RWPE2 (cell line): ENCODE results near the gene RANBP9.
A peak's percentile ranks its signal among the peaks of the same experiment; 100 is the strongest.

Source experiments
- ATAC-seq: fragments of 200-7000 bp; cut with Tn5 transposase; 3 replicates; pipeline ENCODE4 v1.9.1; 2021; ENCODE audit warnings: low read depth
- DNase-seq: peaks from one replicate; pipeline ENCODE4 v3.0.0-alpha.2; 2020; ENCODE audit warnings: low spot score
- H3K27ac ChIP-seq: fragments of 450-650 bp; 2 replicates; pipeline ENCODE4 v1.5.1; 2017; ENCODE audit warnings: mild to moderate bottlenecking; ENCODE audit not compliant: poor library complexity, severe bottlenecking
- H3K27me3 ChIP-seq: fragments of 250-450 bp; sonication (Bioruptor Pico); 2 replicates; pipeline ENCODE4 v1.5.1; 2021; ENCODE audit warnings: mild to moderate bottlenecking, moderate library complexity; ENCODE audit not compliant: insufficient read depth, poor library complexity, severe bottlenecking
- H3K36me3 ChIP-seq: fragments of 250-450 bp; sonication (Bioruptor Pico); 2 replicates; pipeline ENCODE4 v1.5.1; 2020; ENCODE audit warnings: low read depth, mild to moderate bottlenecking, moderate library complexity
- H3K4me1 ChIP-seq: fragments of 250-450 bp; sonication (Bioruptor Pico); 2 replicates; pipeline ENCODE4 v1.5.1; 2021; ENCODE audit warnings: mild to moderate bottlenecking, moderate library complexity; ENCODE audit not compliant: insufficient read depth, poor library complexity, severe bottlenecking
- H3K4me3 ChIP-seq: fragments of 250-450 bp; sonication (Bioruptor Pico); 2 replicates; pipeline ENCODE4 v1.5.1; 2021; ENCODE audit warnings: mild to moderate bottlenecking, moderate library complexity; ENCODE audit not compliant: severe bottlenecking
- H3K9me3 ChIP-seq: fragments of 250-450 bp; sonication (Bioruptor Pico); 2 replicates; pipeline ENCODE4 v1.5.1; 2021; ENCODE audit warnings: mild to moderate bottlenecking, moderate library complexity; ENCODE audit not compliant: severe bottlenecking
- TF ChIP-seq, protein P1 (sequence below): fragments of 450-650 bp; IDR thresholded peaks from one replicate; pipeline ENCODE4 v1.5.1; 2017; ENCODE audit warnings: mild to moderate bottlenecking, moderate library complexity; ENCODE audit not compliant: poor library complexity, severe bottlenecking

RANBP9 gene

DNA sequence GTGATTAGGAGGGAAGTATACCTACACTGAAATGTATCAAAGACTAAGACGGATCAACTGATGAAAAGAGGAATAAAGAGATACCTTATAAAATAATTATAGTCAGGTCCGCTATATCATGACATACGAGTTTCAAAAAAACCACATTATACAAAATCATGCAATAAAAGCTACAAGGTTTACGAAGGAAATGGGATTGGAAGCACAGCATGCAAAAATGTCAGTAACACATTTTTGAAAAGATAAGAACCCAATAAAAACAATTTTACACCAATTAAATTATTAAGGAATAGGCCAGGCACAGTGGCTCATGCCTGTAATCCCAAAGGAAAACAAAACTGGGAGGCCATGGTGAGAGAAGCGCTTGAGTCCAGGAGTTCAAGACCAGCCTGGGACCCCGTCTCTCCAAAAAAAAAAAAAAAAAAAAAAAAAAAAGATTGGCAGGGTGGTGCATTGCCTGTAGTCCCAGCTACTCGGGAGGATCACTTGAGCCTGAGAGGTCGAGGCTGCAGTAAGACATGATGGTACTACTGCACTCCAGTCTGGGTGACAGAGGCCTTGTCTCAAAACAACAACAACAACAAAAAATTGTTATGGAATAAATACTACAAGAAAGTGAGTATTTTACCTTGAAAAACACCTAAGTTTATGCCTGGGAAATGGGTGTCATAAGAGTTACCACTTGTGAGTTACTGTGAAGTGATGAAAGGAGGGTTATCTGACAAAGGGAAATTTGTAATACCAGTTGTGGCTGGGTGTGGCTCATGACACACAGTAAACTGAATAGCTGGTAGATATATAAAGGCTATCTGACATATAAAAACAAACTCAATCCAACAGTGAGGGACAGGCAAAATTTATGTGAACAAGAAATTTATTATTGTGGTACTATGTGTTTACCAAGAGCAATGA, 45.2 kb downstream of the RANBP9 start:
- ATAC-seq, result peak; percentile 68
- TF ChIP-seq, protein P1, sequence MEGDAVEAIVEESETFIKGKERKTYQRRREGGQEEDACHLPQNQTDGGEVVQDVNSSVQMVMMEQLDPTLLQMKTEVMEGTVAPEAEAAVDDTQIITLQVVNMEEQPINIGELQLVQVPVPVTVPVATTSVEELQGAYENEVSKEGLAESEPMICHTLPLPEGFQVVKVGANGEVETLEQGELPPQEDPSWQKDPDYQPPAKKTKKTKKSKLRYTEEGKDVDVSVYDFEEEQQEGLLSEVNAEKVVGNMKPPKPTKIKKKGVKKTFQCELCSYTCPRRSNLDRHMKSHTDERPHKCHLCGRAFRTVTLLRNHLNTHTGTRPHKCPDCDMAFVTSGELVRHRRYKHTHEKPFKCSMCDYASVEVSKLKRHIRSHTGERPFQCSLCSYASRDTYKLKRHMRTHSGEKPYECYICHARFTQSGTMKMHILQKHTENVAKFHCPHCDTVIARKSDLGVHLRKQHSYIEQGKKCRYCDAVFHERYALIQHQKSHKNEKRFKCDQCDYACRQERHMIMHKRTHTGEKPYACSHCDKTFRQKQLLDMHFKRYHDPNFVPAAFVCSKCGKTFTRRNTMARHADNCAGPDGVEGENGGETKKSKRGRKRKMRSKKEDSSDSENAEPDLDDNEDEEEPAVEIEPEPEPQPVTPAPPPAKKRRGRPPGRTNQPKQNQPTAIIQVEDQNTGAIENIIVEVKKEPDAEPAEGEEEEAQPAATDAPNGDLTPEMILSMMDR, result no peak
- Histone ChIP-seq H3K27me3 (no peaks in the 10 kb centered on the region), H3K4me1 (peaks cover 24% of the 10 kb centered on the region), H3K27ac (no peak overlapping the region), H3K4me3 (no peak overlapping the region), H3K36me3 (no peaks in the 10 kb centered on the region), H3K9me3 (no peaks in the 10 kb centered on the region)
- DNase-seq, result no peak

DNA sequence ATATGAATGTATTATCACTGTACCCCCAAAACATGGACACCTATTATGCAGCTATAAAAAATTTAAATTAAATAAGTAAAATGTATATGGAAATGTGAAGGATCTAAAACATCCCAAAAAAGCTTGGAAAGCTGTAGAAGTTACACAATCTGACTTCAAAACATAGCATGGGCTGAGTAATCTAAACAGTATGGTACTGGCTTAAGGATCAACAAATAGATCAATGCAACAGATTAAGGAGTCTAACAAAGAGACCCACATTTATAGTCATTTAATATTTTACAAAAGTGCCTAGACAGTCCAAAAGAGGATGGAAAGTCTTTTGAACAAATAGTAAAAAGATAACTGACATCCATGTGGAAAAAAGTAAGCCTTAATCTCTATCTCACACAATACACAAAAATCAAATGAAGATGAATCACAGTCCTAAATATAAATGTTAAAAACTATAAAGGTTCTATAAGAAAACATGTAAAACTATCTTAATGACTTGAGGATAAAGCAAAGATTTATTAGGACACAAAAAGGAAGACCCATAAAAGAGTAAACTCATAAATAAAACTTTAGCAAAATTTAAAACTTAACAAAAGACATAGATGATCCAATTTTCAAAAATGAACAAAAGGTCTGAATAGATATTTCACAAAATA, 46.8 kb downstream of the RANBP9 start:
- ATAC-seq (0 out of 3 replicates have a peak, but pooled peaks have one; percentile 23), DNase-seq (no peak)
- Histone ChIP-seq H3K27me3 (no peaks in the 10 kb centered on the region), H3K9me3 (no peaks in the 10 kb centered on the region), H3K36me3 (no peaks in the 10 kb centered on the region), H3K4me3 (no peak overlapping the region), H3K4me1 (peaks cover 24% of the 10 kb centered on the region), H3K27ac (no peak overlapping the region)
- TF ChIP-seq, protein P1, result no peak

DNA sequence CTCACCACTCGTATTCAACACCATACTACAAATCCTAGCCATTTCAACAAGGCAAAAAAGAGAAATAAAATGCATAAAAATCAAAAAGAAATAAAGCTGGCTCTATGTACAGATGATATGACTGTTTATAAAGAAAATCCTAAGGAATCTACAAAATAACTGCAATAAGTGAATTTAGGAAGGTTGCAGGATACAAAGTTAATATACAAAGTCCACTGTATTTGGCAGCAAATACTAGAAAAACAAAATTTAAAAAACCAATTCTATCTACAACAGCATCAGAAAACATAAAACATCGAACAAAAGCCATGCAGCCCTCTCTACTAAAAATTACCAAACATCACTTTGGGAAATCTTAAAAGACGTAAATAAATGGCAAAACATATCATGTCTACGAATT, 47.6 kb downstream of the RANBP9 start:
- Histone ChIP-seq H3K4me3 (no peak overlapping the region), H3K36me3 (no peaks in the 10 kb centered on the region), H3K27ac (no peak overlapping the region), H3K4me1 (peaks cover 24% of the 10 kb centered on the region), H3K9me3 (no peaks in the 10 kb centered on the region), H3K27me3 (no peaks in the 10 kb centered on the region)
- ATAC-seq (no peak), DNase-seq (no peak)
- TF ChIP-seq, protein P1, result no peak

- ATAC-seq (no peak), DNase-seq (no peak)
- Histone ChIP-seq H3K36me3 (no peaks in the 10 kb centered on the region), H3K27me3 (no peaks in the 10 kb centered on the region), H3K27ac (no peak overlapping the region), H3K4me1 (peaks cover 16% of the 10 kb centered on the region), H3K4me3 (no peak overlapping the region), H3K9me3 (no peaks in the 10 kb centered on the region)
- TF ChIP-seq, protein P1, result no peak
Observed at GRCh38 chr6:13662651-13663334, 48.8 kb downstream of the RANBP9 start.
